Measurements from ENCODE around the gene KRTAP10-2. TPM values are rescaled to one million over a fixed set of nuclear protein-coding genes. Genes with fewer than 3 reads are reported as not detected.

KRTAP10-2 gene
- total and polyA plus RNA-seq, 7 donors = not detected

DNA sequence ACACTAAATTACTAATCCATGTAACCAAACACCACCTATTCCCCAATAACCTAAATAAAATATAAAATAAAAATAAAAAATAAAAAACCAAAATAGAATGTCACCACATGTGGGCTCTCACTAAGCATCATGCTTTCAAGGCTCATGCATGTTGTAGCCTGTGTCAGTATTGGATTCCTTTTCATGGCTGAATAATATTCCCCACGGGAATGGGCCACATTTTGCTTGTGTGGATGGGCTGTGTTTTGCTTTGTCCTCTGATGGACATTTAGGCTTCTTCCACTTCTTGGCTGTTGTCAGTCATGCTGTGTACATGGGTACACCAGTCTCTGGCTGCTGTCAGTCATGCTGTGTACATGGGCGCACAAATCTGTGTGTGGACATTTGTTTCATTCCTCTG lies 37.8 kb upstream of the KRTAP10-2 start:
- peaks cover 3 to 43% (median 14%) of the 10 kb centered on the region in 3 donors for H3K27me3 ChIP-seq (ENCODE audit: insufficient read depth in 3 of 3, low read length in 2 of 3)
- intact Hi-C loops (cut with DNase I) = no loop called here
- no peaks in the 10 kb centered on the region for H3K36me3 ChIP-seq (ENCODE audit: insufficient read depth in 1 of 2, low read depth in 1 of 2)
- TF ChIP-seq, protein P1, sequence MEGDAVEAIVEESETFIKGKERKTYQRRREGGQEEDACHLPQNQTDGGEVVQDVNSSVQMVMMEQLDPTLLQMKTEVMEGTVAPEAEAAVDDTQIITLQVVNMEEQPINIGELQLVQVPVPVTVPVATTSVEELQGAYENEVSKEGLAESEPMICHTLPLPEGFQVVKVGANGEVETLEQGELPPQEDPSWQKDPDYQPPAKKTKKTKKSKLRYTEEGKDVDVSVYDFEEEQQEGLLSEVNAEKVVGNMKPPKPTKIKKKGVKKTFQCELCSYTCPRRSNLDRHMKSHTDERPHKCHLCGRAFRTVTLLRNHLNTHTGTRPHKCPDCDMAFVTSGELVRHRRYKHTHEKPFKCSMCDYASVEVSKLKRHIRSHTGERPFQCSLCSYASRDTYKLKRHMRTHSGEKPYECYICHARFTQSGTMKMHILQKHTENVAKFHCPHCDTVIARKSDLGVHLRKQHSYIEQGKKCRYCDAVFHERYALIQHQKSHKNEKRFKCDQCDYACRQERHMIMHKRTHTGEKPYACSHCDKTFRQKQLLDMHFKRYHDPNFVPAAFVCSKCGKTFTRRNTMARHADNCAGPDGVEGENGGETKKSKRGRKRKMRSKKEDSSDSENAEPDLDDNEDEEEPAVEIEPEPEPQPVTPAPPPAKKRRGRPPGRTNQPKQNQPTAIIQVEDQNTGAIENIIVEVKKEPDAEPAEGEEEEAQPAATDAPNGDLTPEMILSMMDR (IDR thresholded peaks at IDR 0.05) = no peak
- 94 to 95% (median 94%) methylated on average over 2 of the region's 2 CpGs for WGBS, 3 donors
- H3K4me1 ChIP-seq = no peaks in the 10 kb centered on the region
- H3K27ac ChIP-seq = no peak overlapping the region
- no peak overlapping the region for H3K4me3 ChIP-seq
- H3K9me3 ChIP-seq = no peaks in the 10 kb centered on the region
- no peak for ATAC-seq
- no peak for DNase-seq

DNA sequence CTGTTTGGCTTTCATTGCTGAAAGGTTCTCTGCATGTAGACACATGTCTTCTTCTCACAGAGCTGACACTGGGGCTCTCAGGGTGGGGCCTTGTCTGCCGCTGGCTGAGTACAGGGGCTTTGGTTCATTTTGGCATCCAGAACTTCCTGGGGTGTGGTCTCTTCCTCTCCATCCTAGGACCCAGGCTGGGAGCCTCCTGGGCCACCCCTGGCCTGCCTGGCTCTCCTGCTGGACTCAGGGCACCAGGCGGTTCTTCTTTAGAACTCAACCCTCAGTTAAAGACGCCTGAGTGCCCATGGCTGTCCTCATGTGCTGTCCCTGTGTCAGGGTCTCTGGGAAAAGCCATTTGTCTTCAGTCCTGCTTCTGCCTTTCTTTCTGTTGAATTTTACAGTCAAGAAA lies 34.6 kb upstream of the KRTAP10-2 start:
- peaks cover 7 to 49% (median 20%) of the 10 kb centered on the region in 3 donors for H3K27me3 ChIP-seq (ENCODE audit: insufficient read depth in 3 of 3, low read length in 2 of 3)
- no peak for ATAC-seq

DNA sequence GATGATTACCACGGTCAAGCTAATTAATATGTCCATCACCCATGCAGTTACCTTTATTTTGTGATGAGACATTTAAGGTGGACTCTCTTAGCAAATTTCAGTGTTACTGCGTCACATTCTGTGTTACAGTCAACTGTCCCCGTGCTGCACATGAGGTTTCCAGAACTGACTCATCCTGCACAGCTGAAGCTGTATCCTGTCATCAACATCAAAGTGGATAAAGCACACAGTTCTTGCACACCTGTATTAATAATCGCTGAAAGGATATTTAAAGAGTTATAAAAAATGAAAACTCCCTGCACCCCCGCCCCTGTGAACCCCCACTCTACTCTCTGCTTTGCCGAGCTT lies 32.5 kb upstream of the KRTAP10-2 start:
- Histone ChIP-seq H3K4me3 (no peak overlapping the region), H3K27ac (no peak overlapping the region), H3K27me3 (ENCODE audit: insufficient read depth in 3 of 3, low read length in 2 of 3) (peaks cover 7 to 40% (median 13%) of the 10 kb centered on the region in 3 donors), H3K36me3 (ENCODE audit: insufficient read depth in 1 of 2, low read depth in 1 of 2) (no peaks in the 10 kb centered on the region), H3K4me1 (no peaks in the 10 kb centered on the region), H3K9me3 (peaks cover 4% of the 10 kb centered on the region)
- DNase-seq (no peak), ATAC-seq (no peak)
- TF ChIP-seq, protein P1 (IDR thresholded peaks at IDR 0.05) = no peak
- intact Hi-C loops (cut with DNase I) = no loop called here
- WGBS, 3 donors = 68 to 76% (median 69%) methylated on average over 6 of the region's 6 CpGs

More for the DNA sequence above, 34.6 kb upstream of the KRTAP10-2 start:
- H3K9me3 ChIP-seq = peaks cover 4% of the 10 kb centered on the region
- DNase-seq = no peak
- WGBS, 3 donors = 61 to 71% (median 68%) methylated on average over 3 of the region's 3 CpGs
- no peaks in the 10 kb centered on the region for H3K36me3 ChIP-seq (ENCODE audit: insufficient read depth in 1 of 2, low read depth in 1 of 2)
- no peak overlapping the region for H3K4me3 ChIP-seq
- TF ChIP-seq, protein P1 (IDR thresholded peaks at IDR 0.05) = no peak
- no peak overlapping the region for H3K27ac ChIP-seq
- H3K4me1 ChIP-seq = no peaks in the 10 kb centered on the region
- intact Hi-C loops (cut with DNase I) = no loop called here

DNA sequence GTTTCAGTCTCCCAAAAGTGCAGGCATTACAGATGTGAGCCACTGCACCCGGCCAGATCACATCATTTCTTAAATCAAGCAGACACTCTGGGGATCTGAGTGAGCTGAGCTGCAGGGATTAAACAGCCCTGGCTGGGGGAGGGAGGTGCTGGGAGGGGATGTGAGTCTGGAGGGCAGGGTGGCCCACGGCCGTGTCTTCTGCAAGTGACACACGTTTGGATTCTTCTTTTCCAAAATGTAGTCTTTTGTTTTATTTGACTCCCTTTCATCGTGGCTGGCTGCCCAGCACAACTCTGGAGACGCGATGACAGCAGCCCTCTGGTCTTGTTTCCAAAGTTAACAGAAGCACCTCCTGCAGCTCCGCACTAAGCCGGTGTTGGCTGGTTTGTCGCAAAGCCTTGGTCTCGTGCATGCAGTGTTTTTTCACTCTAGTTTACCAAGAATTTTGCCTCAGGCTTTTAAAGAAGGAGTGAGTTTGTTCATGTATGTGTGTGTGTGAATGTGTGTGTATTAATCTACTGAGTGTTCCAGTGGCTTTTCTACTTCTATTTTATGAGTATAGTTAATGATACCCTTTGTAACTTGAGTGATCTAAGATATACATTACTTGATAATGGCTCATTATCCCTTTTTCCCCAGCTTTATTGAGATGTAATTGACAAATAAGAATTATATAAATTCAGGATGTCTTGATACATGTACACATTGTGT lies 31.9 kb upstream of the KRTAP10-2 start:
- WGBS, 3 donors = 9 to 17% (median 13%) methylated on average over 11 of the region's 11 CpGs
- Histone ChIP-seq H3K27ac (no peak overlapping the region), H3K9me3 (peaks cover 4% of the 10 kb centered on the region), H3K4me1 (no peaks in the 10 kb centered on the region), H3K27me3 (ENCODE audit: insufficient read depth in 3 of 3, low read length in 2 of 3) (peaks cover 7 to 45% (median 13%) of the 10 kb centered on the region in 3 donors), H3K4me3 (no peak overlapping the region), H3K36me3 (ENCODE audit: insufficient read depth in 1 of 2, low read depth in 1 of 2) (no peaks in the 10 kb centered on the region)
- TF ChIP-seq, protein P1 (IDR thresholded peaks at IDR 0.05) = no peak
- ATAC-seq = no peak
- intact Hi-C loops (cut with DNase I) = no loop called here
- DNase-seq = no peak

DNA sequence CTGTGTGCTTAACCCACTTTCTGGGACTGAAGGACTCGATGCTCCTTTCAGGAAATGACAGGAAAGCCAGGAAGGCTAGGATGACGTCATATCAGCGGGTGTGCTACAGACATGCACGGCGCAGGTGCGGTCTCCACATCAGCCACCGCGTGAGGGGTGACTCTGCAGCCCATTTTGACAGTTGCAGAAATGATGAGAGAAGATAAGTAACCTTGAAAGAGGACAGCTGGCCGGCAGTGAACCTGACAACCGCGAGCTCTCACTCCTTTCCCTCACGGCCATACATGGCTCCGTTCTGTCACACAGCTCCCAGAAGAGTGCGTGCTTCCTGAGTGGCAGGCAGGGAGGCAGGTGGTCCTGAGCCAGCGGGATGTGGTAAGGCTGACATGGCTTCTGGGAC lies 30.8 kb upstream of the KRTAP10-2 start:
- peaks cover 7 to 46% (median 16%) of the 10 kb centered on the region in 3 donors for H3K27me3 ChIP-seq (ENCODE audit: insufficient read depth in 3 of 3, low read length in 2 of 3)
- TF ChIP-seq, protein P1 (IDR thresholded peaks at IDR 0.05) = no peak
- no peaks in the 10 kb centered on the region for H3K36me3 ChIP-seq (ENCODE audit: insufficient read depth in 1 of 2, low read depth in 1 of 2)
- H3K4me1 ChIP-seq = no peaks in the 10 kb centered on the region
- intact Hi-C loops (cut with DNase I) = no loop called here
- no peak for DNase-seq
- H3K27ac ChIP-seq = no peak overlapping the region
- H3K9me3 ChIP-seq = peaks cover 9% of the 10 kb centered on the region
- 77 to 82% (median 81%) methylated on average over 15 of the region's 15 CpGs for whole genome bisulfite sequencing, 3 donors
- no peak overlapping the region for H3K4me3 ChIP-seq
- ATAC-seq = no peak
